Measurements from ENCODE around the gene PDIA5.

Gene PDIA5

GRCh38 chr3:123070510-123070909, 3.7 kb downstream of the PDIA5 start:
- TF ChIP-seq REST (IDR thresholded peaks at IDR 0.05; ENCODE audit: insufficient read depth in 1 of 2, low read depth in 2 of 2, low read length in 2 of 2) (peak in 1 of 2 experiments; percentile 57; a peak in 2 of 4 replicates), TAF1 (IDR thresholded peaks at IDR 0.05; ENCODE audit: borderline replicate concordance, insufficient read depth, low read length) (no peak)

- TF ChIP-seq TAF1 (IDR thresholded peaks at IDR 0.05; ENCODE audit: borderline replicate concordance, insufficient read depth, low read length) (no peak), POLR2AphosphoS5 (IDR thresholded peaks at IDR 0.05; ENCODE audit: low read depth, low read length) (no peak), REST (IDR thresholded peaks at IDR 0.05; ENCODE audit: insufficient read depth in 1 of 2, low read depth in 2 of 2, low read length in 2 of 2) (no peak), FOXP2 (optimal IDR thresholded peaks at IDR 0.05; ENCODE audit: borderline replicate concordance, extremely low read depth, extremely low read length, insufficient read depth) (no peak)
Measured at GRCh38 chr3:123071146-123071545, 4.3 kb downstream of the PDIA5 start.

GRCh38 chr3:123071581-123071980, 4.8 kb downstream of the PDIA5 start:
- TF ChIP-seq SIN3A (IDR thresholded peaks at IDR 0.05; ENCODE audit: borderline replicate concordance, insufficient read depth, low read length) (no peak), REST (IDR thresholded peaks at IDR 0.05; ENCODE audit: insufficient read depth in 1 of 2, low read depth in 2 of 2, low read length in 2 of 2) (no peak), FOXP2 (optimal IDR thresholded peaks at IDR 0.05; ENCODE audit: borderline replicate concordance, extremely low read depth, extremely low read length, insufficient read depth) (no peak), POLR2AphosphoS5 (IDR thresholded peaks at IDR 0.05; ENCODE audit: low read depth, low read length) (no peak), TAF1 (IDR thresholded peaks at IDR 0.05; ENCODE audit: borderline replicate concordance, insufficient read depth, low read length) (no peak)

- TF ChIP-seq FOXP2 (optimal IDR thresholded peaks at IDR 0.05; ENCODE audit: borderline replicate concordance, extremely low read depth, extremely low read length, insufficient read depth): no peak
- no peak for TF ChIP-seq REST (IDR thresholded peaks at IDR 0.05; ENCODE audit: insufficient read depth in 1 of 2, low read depth in 2 of 2, low read length in 2 of 2)
- TF ChIP-seq POLR2AphosphoS5 (IDR thresholded peaks at IDR 0.05; ENCODE audit: low read depth, low read length): no peak
- no peak for TF ChIP-seq SIN3A (IDR thresholded peaks at IDR 0.05; ENCODE audit: borderline replicate concordance, insufficient read depth, low read length)
- no peak for TF ChIP-seq TAF1 (IDR thresholded peaks at IDR 0.05; ENCODE audit: borderline replicate concordance, insufficient read depth, low read length)
Measured at GRCh38 chr3:123072152-123072551, 5.3 kb downstream of the PDIA5 start.

GRCh38 chr3:123072564-123072963, 5.7 kb downstream of the PDIA5 start:
- no peak for TF ChIP-seq POLR2AphosphoS5 (IDR thresholded peaks at IDR 0.05; ENCODE audit: low read depth, low read length)
